H1 (cell line): ENCODE results near the gene ARR3.

Experiments used
- ASH2L ChIP-seq: fragments of 200-600, 300-600 bp; sonication (generic); IDR thresholded peaks from one replicate; pipeline ENCODE4 v1.7.1; 2017; ENCODE audit warnings: low read length
- CEBPB ChIP-seq: IDR thresholded peaks from 2 replicates; pipeline ENCODE4 v1.6.1; 2012; ENCODE audit warnings: low read depth, low read length
- CTBP2 ChIP-seq: IDR thresholded peaks from 2 replicates; pipeline ENCODE4 v1.7.0; 2011; ENCODE audit warnings: borderline replicate concordance, mild to moderate bottlenecking, moderate library complexity, mixed read lengths, low read length; ENCODE audit not compliant: insufficient read depth, insufficient read length
- EGR1 ChIP-seq: IDR thresholded peaks from 2 replicates; pipeline ENCODE4 v1.6.1; 2011; ENCODE audit warnings: low read depth, low read length, borderline replicate concordance
- EP300 ChIP-seq, 2 experiments: IDR thresholded peaks; 1 replicate in 1 of 2; 2 replicates in 1 of 2; pipeline ENCODE4 v1.6.1; 2011 to 2012; ENCODE audit warnings: low read depth in 2 of 2, low read length in 2 of 2, mild to moderate bottlenecking in 2 of 2, borderline replicate concordance in 1 of 2, inconsistent platforms in 1 of 2, moderate library complexity in 1 of 2
- GABPA ChIP-seq: IDR thresholded peaks from 2 replicates; pipeline ENCODE4 v1.6.1; 2011; ENCODE audit warnings: mild to moderate bottlenecking, low read length, moderate library complexity, borderline replicate concordance; ENCODE audit not compliant: insufficient read depth
- JUND ChIP-seq: IDR thresholded peaks from 2 replicates; pipeline ENCODE4 v1.6.1; 2011; ENCODE audit warnings: mild to moderate bottlenecking, improper control_type of control experiment, low read length
- NANOG ChIP-seq: IDR thresholded peaks from 2 replicates; pipeline ENCODE4 v1.6.1; 2011; ENCODE audit warnings: low read length, low read depth, mild to moderate bottlenecking, inconsistent platforms; ENCODE audit not compliant: insufficient read depth, poor library complexity, severe bottlenecking
- POLR2A ChIP-seq, 2 experiments: IDR thresholded peaks; 1 replicate in 1 of 2; 2 replicates in 1 of 2; pipeline ENCODE4 v1.6.1; 2011; ENCODE audit warnings: low read depth in 2 of 2, low read length in 2 of 2, mild to moderate bottlenecking in 2 of 2; ENCODE audit errors: control extremely low read depth in 1 of 2
- POLR2AphosphoS5 ChIP-seq: IDR thresholded peaks from 2 replicates; pipeline ENCODE4 v1.6.1; 2011; ENCODE audit warnings: low read depth, low read length
- RAD21 ChIP-seq, 2 experiments: IDR thresholded peaks in 1 of 2; conservative IDR thresholded peaks in 1 of 2; 2 replicates each; pipeline ENCODE4 v1.6.1; 2011; ENCODE audit warnings: low read depth in 2 of 2, low read length in 2 of 2, improper control_type of control experiment in 1 of 2, inconsistent platforms in 1 of 2, mild to moderate bottlenecking in 1 of 2, moderate library complexity in 1 of 2
- TF ChIP-seq, protein P1 (sequence below): IDR thresholded peaks from 2 replicates; pipeline ENCODE4 v1.6.1; 2012; ENCODE audit warnings: inconsistent platforms
- TF ChIP-seq, protein P2 (sequence below), 3 experiments: IDR thresholded peaks; 1 replicate in 2 of 3; 2 replicates in 1 of 3; pipeline versions ENCODE4 v1.5.1 to v1.6.1; 2011; ENCODE audit warnings: low read length in 3 of 3, mild to moderate bottlenecking in 3 of 3, inconsistent platforms in 2 of 3, low read depth in 1 of 3, moderate library complexity in 1 of 3; ENCODE audit not compliant: insufficient read depth in 1 of 3; ENCODE audit errors: control extremely low read depth in 1 of 3

DNA sequence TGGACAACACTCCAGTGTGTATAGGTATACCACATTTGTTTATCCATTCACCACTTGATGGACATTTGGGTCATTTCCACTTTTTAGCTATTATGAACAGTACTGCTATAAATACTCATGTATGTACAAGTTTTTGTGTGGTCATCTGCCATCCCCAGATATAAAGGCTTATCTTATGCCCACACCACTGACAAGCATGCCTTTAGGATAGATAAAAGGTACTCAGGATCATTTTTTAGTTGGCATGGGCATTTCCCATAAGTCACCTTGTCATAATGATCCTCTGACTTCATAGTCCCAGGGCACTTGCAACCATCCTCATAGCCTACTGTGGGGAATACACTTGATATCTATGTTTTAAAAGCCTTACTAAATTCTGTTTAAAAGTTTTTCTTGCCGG is 27.4 kb upstream of the ARR3 start:
- TF ChIP-seq, protein P1, sequence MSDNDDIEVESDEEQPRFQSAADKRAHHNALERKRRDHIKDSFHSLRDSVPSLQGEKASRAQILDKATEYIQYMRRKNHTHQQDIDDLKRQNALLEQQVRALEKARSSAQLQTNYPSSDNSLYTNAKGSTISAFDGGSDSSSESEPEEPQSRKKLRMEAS = no peak
- TF ChIP-seq CEBPB (no peak), EGR1 (no peak), NANOG (no peak), CTBP2 (no peak), JUND (no peak), POLR2A (IDR thresholded peaks at IDR 0.05; ENCODE audit: control extremely low read depth in 1 of 2, low read depth in 2 of 2, low read length in 2 of 2) (no peak), POLR2AphosphoS5 (no peak), EP300 (IDR thresholded peaks at IDR 0.05; ENCODE audit: borderline replicate concordance in 1 of 2, low read depth in 2 of 2, low read length in 2 of 2) (no peak), ASH2L (no peak), GABPA (no peak), RAD21 (IDR thresholded peaks at IDR 0.05 in 1 of 2, conservative IDR thresholded peaks at IDR 0.05 in 1 of 2; ENCODE audit: low read depth in 2 of 2, low read length in 2 of 2) (no peak)
- TF ChIP-seq, protein P2, sequence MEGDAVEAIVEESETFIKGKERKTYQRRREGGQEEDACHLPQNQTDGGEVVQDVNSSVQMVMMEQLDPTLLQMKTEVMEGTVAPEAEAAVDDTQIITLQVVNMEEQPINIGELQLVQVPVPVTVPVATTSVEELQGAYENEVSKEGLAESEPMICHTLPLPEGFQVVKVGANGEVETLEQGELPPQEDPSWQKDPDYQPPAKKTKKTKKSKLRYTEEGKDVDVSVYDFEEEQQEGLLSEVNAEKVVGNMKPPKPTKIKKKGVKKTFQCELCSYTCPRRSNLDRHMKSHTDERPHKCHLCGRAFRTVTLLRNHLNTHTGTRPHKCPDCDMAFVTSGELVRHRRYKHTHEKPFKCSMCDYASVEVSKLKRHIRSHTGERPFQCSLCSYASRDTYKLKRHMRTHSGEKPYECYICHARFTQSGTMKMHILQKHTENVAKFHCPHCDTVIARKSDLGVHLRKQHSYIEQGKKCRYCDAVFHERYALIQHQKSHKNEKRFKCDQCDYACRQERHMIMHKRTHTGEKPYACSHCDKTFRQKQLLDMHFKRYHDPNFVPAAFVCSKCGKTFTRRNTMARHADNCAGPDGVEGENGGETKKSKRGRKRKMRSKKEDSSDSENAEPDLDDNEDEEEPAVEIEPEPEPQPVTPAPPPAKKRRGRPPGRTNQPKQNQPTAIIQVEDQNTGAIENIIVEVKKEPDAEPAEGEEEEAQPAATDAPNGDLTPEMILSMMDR (IDR thresholded peaks at IDR 0.05; ENCODE audit: control extremely low read depth in 1 of 3, insufficient read depth in 1 of 3, low read depth in 1 of 3, low read length in 3 of 3) = no peak
